Osteocyte (in vitro differentiated cells): ENCODE results near the gene FAF2. TPM values are rescaled to one million over a fixed set of nuclear protein-coding genes. Genes with fewer than 3 reads are reported as not detected.

Experiments used
- DNase-seq: peaks from one replicate; pipeline ENCODE4 v3.0.0; 2021; ENCODE audit warnings: mixed read lengths; ENCODE audit not compliant: unreplicated experiment; ENCODE audit errors: extremely low spot score
- H3K27ac Mint-ChIP-seq: one replicate; pipeline ENCODE4 v1.8.0; 2021; ENCODE audit warnings: mild to moderate bottlenecking, mixed read lengths; ENCODE audit not compliant: unreplicated experiment
- H3K27me3 Mint-ChIP-seq: one replicate; pipeline ENCODE4 v1.8.0; 2021; ENCODE audit warnings: mixed read lengths; ENCODE audit not compliant: unreplicated experiment
- H3K36me3 Mint-ChIP-seq: one replicate; pipeline ENCODE4 v1.8.0; 2021; ENCODE audit warnings: mixed read lengths; ENCODE audit not compliant: unreplicated experiment
- H3K4me1 Mint-ChIP-seq: one replicate; pipeline ENCODE4 v1.8.0; 2021; ENCODE audit warnings: mixed read lengths; ENCODE audit not compliant: unreplicated experiment
- H3K4me3 Mint-ChIP-seq: one replicate; pipeline ENCODE4 v1.8.0; 2021; ENCODE audit warnings: mild to moderate bottlenecking, moderate library complexity, mixed read lengths; ENCODE audit not compliant: unreplicated experiment
- H3K9me3 Mint-ChIP-seq: one replicate; pipeline ENCODE4 v1.8.0; 2021; ENCODE audit warnings: mixed read lengths; ENCODE audit not compliant: unreplicated experiment
- total RNA-seq: library from RNA; stranded (reverse); gene quantifications from 2 replicates; pipeline ENCODE4 v1.2.1, GENCODE V29; 2021
- TF ChIP-seq, protein P1 (sequence below): fragments of 200-600 bp; sonication (generic); IDR thresholded peaks from 2 replicates; pipeline ENCODE4 v1.5.0; 2021; ENCODE audit warnings: antibody characterized with exemption, mild to moderate bottlenecking, moderate library complexity

Gene FAF2
- total RNA-seq, 1 donor from 2014 or later = 46.9 TPM

DNA sequence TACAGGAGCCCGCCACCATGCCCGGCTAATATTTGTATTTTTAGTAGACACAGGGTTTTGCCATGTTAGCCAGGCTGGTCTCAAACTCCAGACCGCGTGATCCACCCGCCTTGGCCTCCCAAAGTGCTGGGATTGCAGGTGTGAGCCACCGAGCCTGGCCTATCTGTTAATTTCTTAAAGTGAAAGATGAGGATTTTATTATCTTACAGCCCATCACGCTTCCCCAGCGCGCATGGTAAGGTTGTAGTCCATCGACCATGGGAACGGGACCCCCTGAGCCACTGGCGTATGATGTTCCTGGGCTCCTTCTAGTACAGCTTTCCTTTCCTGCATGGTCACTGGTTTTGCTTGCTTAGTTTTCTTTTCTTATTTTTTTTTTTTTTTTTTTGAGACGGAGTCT, 109.7 kb downstream of the FAF2 start:
- no peaks in the 10 kb centered on the region for H3K9me3 Mint-ChIP-seq
- H3K27ac Mint-ChIP-seq = no peak overlapping the region
- H3K4me3 Mint-ChIP-seq = no peak overlapping the region
- no peak for DNase-seq
- H3K27me3 Mint-ChIP-seq = peaks cover 11% of the 10 kb centered on the region
- TF ChIP-seq, protein P1, sequence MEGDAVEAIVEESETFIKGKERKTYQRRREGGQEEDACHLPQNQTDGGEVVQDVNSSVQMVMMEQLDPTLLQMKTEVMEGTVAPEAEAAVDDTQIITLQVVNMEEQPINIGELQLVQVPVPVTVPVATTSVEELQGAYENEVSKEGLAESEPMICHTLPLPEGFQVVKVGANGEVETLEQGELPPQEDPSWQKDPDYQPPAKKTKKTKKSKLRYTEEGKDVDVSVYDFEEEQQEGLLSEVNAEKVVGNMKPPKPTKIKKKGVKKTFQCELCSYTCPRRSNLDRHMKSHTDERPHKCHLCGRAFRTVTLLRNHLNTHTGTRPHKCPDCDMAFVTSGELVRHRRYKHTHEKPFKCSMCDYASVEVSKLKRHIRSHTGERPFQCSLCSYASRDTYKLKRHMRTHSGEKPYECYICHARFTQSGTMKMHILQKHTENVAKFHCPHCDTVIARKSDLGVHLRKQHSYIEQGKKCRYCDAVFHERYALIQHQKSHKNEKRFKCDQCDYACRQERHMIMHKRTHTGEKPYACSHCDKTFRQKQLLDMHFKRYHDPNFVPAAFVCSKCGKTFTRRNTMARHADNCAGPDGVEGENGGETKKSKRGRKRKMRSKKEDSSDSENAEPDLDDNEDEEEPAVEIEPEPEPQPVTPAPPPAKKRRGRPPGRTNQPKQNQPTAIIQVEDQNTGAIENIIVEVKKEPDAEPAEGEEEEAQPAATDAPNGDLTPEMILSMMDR = no peak
- H3K36me3 Mint-ChIP-seq = no peaks in the 10 kb centered on the region
- peaks cover 22% of the 10 kb centered on the region for H3K4me1 Mint-ChIP-seq

Other genes with a start within 250 kb of the FAF2 start
- 19.7 and 22.4 TPM in 2 replicates for gene SIMC1, start 210.0 kb upstream of the FAF2 start, total RNA-seq
- 83.3 and 89.7 TPM in 2 replicates for gene KIAA1191, start 86.6 kb upstream of the FAF2 start, total RNA-seq
- 25.9 and 32.8 TPM in 2 replicates for gene ARL10, start 82.9 kb upstream of the FAF2 start, total RNA-seq
- gene NOP16, start 59.8 kb upstream of the FAF2 start, total RNA-seq = 15.5 and 19.8 TPM in 2 replicates
- 79.3 and 83.8 TPM in 2 replicates for gene HIGD2A, start 59.6 kb upstream of the FAF2 start, total RNA-seq
- 89.0 and 95.1 TPM in 2 replicates for gene CLTB, start 31.8 kb upstream of the FAF2 start, total RNA-seq
- gene RNF44, start 89.0 kb downstream of the FAF2 start, total RNA-seq = 47.3 and 53.0 TPM in 2 replicates
- 0.34 and 0.43 TPM in 2 replicates for gene CDHR2, start 101.0 kb downstream of the FAF2 start, total RNA-seq
- 1.6 TPM in 2 replicates for gene GPRIN1, start 161.8 kb downstream of the FAF2 start, total RNA-seq
- gene SNCB, start 182.1 kb downstream of the FAF2 start, total RNA-seq = not detected in 2 replicates
- not detected in 2 replicates for gene EIF4E1B, start 182.3 kb downstream of the FAF2 start, total RNA-seq
- 41.8 and 45.5 TPM in 2 replicates for gene TSPAN17, start 199.1 kb downstream of the FAF2 start, total RNA-seq